HL-60 (cell line): Measurements from ENCODE around the gene CRYGD.

ENCODE experiments used
- GABPA ChIP-seq: IDR thresholded peaks from 2 replicates; pipeline ENCODE4 v1.6.1; 2012; ENCODE audit warnings: low read depth
- POLR2AphosphoS5 ChIP-seq: IDR thresholded peaks from 2 replicates; pipeline ENCODE4 v1.6.1; 2012; ENCODE audit warnings: low read depth

DNA sequence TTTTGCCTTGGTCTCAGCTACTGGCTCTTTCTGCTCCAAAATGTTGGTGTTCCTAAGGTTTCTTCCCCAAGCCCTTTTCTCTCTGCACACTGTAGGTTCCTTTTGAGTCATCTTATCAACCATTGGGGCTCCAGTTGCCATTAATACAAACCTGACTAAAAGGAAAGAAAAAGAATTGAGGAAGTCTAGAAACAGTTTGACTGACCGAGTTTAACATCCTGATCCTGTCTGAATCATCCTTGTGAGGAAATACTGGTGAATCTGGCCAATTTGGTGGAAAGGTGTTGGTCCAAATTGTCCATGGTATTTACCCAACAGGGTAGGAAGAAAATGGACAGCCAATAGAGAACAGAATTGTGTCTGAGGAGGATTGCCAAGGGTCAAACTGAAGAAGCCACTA lies 38.3 kb downstream of the CRYGD start:
- TF ChIP-seq GABPA (no peak), POLR2AphosphoS5 (no peak)
